GM19467 (cell line): ENCODE data around the gene DIS3L2.
"Not testable (repeated sequence)": the region's sequence is repeated elsewhere in the genome, so short reads cannot be mapped to it uniquely, and the experiment has no call there.

Experiments
- ATAC-seq: cut with Tn5 transposase; IDR thresholded peaks from one replicate; pipeline ENCODE4 v1.9.1; 2021; ENCODE audit warnings: mild to moderate bottlenecking, moderate library complexity; ENCODE audit not compliant: unreplicated experiment

DIS3L2 gene

DNA sequence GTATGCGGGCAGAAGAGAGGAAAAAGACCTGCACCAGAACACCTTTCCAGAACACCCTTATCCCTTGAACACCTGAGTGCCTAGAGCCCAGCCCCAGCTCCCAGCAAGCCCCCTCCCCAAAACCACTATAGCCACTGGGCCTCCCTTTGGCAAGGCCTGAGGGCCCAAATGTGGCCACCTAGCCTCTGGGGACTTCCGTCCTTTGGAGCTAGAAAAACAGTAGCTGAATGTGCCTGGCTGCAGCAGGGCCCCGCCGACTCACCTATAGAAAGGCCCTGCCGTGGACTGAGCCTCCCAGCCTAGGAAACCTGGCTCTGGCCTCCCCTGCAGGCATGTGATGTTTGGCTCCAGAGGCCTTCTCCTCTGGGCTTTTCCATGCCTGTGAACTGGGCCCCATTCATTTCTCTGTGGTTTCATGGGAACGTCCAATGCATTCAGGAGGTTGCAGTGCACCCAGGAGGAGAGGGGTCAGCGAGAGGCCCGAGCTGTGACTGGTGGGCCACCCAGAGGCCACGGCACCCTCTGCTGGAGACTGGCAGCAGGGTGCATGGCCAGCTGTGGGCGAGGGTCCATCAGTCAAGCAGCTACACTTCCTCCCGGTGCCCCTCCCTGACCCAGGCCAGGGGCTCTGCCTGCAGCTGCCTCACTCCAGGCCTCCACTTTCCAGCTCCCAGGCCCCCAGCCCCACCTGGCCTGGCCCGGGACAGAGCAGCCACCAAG, 401.7 kb downstream of the DIS3L2 start:
- ATAC-seq = not testable (repeated sequence)

DNA sequence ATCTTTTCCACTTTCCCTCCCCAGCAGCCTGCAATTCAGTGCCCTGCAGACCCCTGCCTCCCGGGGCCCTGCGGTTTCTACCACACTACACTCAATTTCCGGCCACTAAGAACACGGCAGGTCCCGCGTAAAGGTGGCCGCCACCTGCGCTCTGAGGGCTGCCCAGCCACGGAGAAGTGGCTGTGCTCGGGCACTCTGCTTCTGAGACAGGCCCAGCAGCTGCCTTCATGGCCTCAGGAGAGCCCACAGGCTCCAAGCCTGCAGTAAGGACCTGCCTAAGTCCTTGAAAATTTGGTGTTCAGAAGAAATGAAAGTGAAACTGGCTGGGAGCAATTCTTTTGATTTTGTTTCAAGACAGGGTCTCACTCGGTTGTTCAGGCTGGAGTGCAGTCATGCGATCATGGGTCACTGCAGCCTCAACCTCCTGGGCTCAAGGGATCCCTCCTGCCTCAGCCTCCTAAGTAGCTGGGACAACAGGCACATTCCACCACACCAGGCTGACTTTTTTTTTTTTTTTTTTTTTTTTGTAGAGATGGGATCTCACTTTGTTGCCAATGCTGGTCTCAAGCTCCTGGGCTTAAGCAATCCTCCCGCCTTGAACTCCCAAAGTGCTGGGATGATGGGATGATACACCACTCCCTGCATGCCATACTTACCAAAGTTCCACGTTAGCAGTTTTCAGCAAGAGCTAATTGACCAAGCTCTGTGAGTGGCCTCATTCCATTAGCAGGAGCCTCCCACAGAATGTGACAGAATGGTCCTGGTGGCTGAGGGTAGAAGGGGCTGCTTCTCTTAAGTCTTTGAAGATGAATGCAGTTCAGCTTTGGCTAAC, 402.5 kb downstream of the DIS3L2 start:
- no peak for ATAC-seq

DNA sequence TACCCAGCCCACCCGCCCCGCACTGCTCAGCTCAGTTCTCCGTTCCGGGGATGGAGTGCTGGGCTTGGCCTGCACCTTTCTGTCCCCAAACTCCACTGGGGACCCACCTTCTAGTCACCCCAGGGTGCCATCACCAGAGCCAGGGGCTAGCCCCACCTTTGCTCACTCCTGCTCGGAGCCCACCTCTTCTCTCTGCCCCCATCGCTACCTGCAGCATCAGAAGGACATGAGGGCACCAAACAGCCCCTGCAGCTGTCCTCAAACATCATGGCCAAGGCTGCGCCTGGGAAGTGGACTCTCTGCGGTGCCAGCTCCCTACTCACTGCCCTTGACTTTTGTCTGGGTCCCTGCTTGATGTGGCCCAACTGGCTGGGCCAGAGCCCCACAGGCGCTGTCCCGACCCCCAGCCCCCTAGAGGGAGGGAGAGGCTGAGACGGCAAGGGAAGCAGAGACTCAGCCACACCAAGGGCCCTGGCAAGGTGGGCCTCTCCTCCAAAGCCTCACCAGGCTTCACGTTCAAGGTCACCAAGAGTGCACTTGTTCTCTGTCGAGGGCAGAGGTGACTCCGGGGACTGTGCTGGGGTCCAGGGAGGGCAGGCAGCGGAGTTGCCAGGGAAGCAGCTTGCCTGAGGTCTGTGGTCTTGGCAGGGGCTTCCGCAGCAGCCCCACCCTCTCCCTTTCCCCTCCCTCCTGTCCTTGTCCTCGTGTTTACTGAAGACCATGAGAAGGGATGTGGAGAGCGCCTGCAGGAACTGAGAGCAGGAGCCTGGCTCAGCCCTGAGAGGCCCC, 403.5 kb downstream of the DIS3L2 start:
- not testable (repeated sequence) for ATAC-seq

DNA sequence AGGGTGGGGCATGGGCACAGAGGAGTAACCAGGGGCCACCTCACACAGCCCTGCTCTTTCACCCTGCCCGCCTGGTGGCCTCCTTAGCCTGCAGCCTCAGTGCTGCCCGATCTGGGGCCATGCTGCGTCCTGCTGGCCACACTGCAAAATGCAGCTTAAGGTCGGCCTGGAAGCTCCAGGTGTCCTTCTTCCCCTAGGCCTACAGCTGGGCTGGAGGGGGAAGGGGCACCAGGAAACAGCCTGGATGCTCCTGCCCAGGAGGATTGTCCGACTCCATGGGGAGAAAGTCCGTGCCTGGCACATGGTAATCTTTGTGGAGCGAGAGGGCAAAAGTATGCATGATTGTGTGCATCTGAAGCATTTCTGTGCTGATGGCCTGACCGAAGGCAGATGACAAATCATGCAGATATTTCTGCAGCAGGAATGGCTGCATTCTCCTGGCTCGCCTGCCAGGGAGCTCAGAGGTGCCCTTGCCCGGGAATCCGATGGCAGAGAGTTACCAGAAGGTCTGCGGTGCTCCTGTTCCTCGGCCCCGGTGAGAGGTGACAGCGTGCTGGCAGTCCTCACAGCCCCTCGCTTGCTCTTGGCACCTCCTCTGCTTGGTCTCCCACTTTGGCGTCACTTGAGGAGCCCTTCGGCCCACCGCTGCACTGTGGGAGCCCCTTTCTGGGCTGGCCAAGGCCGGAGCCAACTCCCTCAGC, 404.3 kb downstream of the DIS3L2 start:
- ATAC-seq = no peak

DNA sequence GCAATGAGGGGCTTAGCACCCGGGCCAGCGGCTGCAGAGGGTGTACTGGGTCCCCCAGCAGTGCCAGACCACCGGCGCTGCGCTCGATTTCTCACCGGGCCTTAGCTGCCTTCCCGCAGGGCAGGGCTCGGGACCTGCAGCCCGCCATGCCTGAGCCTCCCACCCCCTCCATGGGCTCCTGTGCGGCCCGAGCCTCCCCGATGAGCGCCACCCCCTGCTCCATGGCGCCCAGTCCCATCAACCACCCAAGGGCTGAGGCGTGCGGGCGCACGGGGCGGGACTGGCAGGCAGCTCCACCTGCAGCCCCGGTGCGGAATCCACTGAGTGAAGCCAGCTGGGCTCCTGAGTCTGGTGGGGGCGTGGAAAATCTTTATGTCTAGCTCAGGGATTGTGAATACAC, 404.9 kb downstream of the DIS3L2 start:
- ATAC-seq = not testable (repeated sequence)

DNA sequence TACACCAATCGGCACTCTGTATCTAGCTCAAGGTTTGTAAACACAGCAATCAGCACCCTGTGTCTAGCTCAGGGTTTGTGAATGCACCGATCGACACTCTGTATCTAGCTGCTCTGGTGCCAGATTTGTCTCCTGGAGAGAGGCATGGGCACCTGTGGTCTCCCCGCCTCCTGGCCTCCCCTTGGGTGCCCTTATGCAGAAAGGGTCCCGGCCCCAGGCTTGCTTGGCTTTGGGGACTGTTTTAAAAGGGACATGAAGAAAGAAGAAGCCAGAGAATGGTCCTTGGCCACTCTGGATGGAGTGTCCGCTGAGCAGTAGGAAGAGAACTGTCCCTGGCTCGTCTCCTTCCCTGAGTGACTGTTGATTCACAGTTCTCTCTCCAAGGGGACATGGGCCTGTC, 405.5 kb downstream of the DIS3L2 start:
- no peak for ATAC-seq

DNA sequence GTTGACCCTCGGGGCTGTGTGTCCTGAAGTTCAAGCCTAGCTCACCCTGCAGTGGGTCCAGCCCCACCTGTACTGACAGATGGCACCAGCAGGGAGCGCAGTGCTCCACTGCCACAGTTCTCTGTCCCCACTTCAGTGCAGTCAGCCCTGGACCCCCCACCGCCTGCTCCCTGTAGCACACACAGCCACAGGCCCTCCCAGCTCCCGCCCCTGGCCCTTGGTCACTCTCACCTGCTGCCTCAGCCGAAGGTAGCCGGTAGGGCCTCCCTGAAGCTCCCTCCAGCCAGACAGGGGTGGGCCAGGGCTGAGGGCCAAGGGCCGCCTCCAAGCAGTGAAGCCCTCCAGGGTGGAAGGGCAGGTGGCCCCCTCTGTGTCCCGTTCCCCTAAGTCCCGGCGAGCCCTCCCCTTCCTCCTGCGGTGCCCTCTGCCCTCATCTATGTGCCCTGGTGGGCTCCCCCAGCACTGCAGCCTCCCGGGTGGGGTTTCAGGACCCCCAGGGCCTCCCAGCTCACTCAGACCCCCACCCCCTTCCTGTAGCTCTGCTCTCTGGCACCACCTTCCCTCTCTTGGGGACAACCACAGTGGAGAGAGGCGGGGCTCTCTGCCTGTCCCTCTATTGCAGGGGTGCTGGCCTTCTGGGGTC, 406.2 kb downstream of the DIS3L2 start:
- no peak for ATAC-seq

DNA sequence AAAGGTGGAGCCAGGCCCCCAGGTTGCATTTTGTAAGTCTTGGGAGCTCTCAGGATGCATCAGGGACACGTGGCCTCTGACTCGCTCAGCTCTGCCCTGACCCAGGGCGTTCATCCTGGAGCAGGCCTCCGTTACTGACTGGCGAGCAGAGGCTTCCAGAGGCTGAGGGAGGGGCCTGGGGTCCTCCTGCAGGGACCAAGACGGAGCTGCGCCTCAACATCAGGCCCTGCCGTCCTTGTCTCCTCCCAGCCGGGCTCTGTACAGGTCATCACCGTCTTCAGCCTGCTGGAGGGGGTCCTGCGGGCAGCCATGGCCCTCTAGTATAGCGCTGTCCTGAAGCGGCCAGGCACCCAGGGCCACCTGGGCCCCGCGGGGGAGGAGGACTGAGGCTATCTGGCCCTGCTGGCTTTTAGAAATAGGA, 406.8 kb downstream of the DIS3L2 start:
- ATAC-seq = no peak

DNA sequence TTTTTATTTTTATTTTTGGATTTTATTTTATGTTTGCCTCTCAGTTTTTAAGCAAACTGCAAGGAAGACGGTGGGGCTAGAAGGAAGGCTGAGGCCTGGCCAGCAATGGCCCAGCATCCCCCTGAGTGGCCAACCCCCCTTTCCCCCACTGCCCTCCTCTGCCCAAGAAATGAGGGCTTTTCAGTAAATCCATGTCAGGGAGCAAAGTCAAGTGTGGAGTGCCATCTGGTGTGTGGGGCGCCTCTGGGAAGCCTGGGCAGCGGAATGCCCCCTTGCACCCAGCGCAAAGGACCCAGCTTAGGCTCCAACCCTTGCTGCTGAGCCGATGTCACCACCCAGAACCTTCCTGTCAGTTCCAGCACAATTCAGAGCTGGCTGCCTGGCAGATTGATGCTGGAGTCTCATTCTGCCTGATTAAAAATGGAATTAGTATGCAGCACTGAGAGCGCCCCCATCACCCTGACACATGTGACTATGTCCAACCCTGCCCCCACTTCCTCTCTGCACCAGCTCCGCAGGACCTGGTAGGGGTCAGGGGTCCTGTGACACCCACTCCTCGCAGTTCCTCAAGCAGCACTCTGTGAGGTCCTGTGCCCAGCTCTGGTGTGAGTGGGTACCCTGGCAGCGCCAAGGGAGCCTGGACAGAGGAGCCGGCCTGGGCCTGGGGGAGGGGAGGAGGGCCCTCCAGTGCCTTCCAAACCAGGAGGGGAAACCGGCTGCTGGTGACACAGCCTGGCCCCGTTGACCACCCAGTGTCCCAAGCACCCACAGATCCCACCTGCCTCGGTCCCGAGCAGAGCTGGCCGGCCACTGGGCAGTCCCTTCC, 407.8 kb downstream of the DIS3L2 start:
- no peak for ATAC-seq

DNA sequence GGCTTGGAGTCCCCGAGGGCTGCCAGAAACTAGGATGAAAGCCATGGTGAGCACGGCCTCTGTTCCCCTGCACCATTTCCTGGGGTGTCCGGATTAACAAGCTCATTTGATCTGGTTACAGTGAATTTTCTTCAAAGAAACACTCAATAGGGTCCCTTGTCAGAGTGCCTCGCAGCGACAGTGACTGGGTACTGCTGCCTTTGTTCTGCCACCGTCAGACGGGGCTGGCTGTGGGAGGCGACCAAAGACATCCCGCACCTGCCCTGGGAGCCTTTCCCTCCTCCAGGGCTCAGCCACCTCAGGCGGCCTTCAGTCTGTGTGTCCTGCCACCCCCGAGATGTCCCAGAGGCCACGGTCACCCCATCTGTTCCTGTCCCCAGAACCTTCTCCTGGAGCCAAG, 408.5 kb downstream of the DIS3L2 start:
- ATAC-seq = not testable (repeated sequence)

DNA sequence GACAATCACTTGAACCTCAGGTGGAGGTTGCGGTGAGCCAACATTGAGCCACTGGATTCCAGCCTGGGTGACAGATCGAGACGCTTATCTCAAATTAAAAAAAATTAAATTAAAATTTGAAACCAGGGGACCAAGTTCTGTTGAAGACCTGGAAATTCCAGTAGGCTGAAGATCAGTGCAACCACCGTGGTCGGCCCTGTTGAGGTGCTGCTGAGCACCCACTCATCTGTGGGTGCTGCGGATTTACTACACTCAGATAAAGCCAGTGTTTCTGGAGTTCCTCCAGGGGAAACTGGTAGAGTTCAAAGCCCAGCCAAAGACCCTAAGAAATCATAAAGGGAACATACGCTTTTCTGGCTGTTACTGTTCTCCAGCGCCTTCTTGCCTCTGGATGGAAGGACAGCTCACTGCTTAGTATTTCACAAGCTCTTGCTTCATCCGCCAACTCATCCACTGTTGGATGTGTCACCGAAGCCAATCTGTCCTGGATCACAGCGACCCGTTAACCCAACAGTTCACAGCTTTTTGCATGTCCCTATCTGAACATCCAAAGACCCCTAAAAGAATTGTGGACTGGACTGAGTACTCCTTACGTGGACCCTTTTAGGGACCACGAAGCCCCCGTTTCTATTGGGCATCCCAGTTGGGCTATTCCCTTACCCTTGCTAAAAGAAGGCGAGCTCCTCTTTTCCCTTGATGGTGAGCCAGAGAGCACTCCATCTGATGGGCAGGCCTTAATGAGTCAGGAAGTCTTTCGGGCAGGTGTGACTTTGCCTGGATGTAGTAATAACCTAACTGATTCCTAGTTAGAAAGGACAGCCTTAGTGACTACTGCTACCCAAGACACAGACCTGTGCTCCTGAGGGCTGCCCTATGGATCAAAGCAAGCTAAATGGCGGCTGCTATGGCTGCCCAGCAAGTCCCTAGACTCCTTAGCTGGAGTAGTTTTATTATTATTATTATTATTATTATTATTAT, 411.0 kb downstream of the DIS3L2 start:
- no peak for ATAC-seq

DNA sequence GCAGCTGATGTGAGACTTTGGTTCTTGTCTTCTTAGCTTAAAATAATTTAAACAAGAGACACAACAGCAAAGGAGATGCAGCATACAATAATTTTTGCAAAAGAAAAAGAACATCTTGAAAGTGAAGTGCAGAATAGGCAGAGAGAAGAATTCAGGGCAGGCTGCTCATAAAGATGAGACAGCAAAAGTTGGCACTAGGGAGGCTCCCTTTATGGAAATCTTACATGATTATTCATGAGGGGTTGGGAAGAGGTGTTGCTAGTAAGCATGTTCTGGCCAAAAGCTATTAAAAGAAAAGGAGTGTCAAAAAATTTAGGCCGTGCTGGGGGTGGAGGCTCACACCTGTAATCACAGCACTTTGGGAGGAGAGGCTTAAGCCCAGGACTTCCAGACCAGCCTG, 412.8 kb downstream of the DIS3L2 start:
- ATAC-seq = no peak

DNA sequence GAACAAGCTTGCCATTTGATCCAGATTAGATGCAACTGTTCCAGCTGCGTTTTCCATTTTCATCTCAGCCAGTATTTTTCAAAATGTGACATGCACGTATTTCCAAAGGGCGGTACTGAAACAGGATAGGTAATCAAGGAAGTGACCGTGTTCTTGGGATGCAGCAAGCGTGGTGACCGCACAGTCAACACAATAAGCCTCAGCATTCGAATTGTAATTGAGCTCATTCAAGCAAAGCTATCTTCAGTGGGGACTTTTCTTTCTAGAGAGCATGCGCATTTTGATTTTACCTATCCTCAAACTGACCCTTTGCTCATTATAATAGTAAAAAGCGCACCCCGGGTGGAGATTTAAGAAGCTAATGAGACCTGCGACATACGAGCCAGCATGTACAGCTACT, 413.7 kb downstream of the DIS3L2 start:
- ATAC-seq = no peak

DNA sequence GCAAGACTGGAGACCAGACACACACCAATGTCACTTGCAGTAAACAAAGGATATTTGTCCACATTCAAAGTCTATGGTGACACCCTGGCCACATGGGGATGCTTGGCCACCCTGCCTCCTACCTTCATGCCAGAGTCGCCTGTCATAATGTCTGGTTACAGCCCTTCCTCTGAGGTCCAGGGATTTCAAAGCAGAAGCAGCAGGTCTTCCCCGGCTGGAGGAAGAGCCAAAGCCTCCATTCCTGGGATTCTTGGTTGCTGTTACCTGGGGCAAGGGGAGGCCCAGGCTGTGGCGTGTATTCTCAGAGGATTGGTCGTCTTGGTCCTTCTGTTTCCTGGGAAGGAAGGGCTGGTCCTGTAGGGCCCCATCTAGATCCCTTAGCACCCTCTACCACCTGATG, 414.7 kb downstream of the DIS3L2 start:
- no peak for ATAC-seq

DNA sequence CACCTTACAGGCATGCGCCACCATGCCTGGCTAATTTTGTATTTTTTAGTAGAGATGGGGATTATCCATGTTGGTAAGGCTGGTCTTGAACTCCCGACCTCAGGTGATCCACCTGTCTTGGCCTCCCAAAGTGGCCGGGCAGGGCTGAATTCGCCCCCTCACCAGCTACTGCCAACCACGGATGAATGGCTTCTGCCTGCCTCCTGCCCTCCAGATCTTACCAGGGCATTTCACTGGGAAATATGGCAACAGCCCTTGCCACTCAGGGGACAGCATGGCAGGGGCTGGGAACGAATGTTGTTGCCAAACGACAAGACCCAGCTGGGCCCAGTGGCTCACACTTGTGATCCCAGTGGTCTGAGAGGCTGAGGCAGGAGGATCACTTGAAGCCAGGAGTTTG, 415.2 kb downstream of the DIS3L2 start:
- ATAC-seq = no peak

DNA sequence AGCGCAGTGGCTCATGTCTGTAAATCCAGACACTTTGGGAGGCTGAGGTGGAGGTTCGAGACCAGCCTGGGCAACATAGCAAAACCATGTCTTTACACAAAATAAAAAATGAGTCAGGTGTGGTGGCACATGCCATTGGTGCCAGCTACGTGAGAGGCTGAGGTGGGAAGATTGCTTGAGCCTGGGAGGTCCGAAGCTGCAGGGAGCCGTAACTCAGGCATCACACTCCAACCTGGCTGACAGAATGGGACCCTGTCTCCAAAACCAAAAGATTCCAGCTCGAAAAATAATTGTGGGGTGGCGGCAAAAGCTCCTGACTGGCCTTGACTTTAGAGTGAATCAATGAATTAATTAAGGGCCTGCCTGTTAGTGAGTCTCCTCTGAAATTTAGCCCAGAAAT, 415.8 kb downstream of the DIS3L2 start:
- ATAC-seq = no peak

DNA sequence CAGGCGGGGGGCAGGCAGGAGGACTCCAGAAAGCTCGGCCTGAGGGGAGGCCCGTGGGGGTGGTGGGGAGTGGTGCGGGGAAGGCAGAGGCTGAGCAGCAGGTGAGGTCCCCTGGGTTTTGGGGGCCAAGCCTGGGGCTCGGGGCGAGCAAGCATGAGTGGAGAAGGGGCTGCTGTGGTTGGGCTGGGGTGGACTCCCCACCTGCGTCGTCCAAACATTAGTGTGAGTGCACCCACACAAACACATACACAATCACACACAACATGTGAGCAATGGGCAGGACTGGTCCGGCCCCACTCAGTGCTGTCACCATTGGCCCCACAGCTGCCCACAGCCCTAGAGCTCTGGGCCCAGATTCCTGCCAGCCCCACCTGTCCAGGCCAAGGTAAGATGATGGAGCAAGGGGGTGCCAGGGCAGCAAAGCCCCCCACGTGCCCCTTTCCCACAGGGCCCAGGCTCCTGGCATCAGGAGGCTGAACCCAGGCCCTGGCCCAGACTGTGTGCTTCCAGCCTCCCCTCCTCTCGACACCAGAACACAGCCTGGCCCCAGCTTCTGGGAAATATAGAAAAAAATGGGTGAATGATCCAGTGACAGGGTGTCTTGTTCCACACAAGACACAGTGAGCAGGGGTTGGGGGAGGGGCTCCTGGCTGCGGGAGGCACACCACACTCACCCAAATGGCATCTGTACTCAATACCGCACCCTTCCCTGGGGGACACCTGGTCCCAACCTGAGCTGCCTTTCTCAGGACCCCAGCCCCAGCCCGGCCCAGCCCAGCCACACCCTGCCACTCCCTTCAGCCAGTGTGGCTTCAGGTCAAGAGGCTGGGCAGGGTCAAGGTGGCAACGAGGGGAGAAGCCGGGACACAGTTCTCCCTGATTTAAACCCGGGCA, 416.6 kb downstream of the DIS3L2 start:
- ATAC-seq = no peak
